ENCODE results near the gene UCP3. TPM values are rescaled to one million over a fixed set of nuclear protein-coding genes. Genes with fewer than 3 reads are reported as not detected.
A peak's percentile ranks its signal among the peaks of the same experiment; 100 is the strongest.

The UCP3 gene
- total RNA-seq, 2 donors from 2014 or later, result 1.9 to 3.5 TPM

GRCh38 chr11:73958521-73959141 is 50.3 kb downstream of the UCP3 start:
- TF ChIP-seq CTCF (conservative IDR thresholded peaks at IDR 0.05), result no peak
- DNase-seq, result peak; percentile 53
- H3K36me3 Mint-ChIP-seq (ENCODE audit: low read depth), result no peaks in the 10 kb centered on the region
- no peaks in the 10 kb centered on the region for H3K36me3 ChIP-seq (ENCODE audit: control insufficient read depth, insufficient read depth, low read length)
- no peak overlapping the region for H3K4me3 ChIP-seq (ENCODE audit: low read length)
- no peaks in the 10 kb centered on the region for H3K9me3 ChIP-seq (ENCODE audit: control insufficient read depth, low read length)
- H3K27me3 ChIP-seq (ENCODE audit: control insufficient read depth, insufficient read depth, low read length, poor library complexity, severe bottlenecking), result no peaks in the 10 kb centered on the region
- WGBS, 2 experiments (ENCODE audit: insufficient coverage in 1 of 2, insufficient read length in 1 of 2), result 89 to 90% methylated on average over 10 to 18 of the region's 18 CpGs
- H3K27ac ChIP-seq (ENCODE audit: low read depth, low read length), result no peak overlapping the region
- H3K4me1 ChIP-seq (ENCODE audit: control insufficient read depth, insufficient read depth, low read length), result no peaks in the 10 kb centered on the region
- no peak overlapping the region for H3K4me3 Mint-ChIP-seq
- no peak overlapping the region for H3K9ac ChIP-seq (ENCODE audit: extremely low read depth, low read length, poor library complexity, severe bottlenecking)
- H3K4me1 Mint-ChIP-seq, result peaks cover 9% of the 10 kb centered on the region
- no peaks in the 10 kb centered on the region for H3K9me3 Mint-ChIP-seq
- H3K27ac Mint-ChIP-seq, result no peak overlapping the region
- H3K27me3 Mint-ChIP-seq (ENCODE audit: insufficient read depth), result peaks cover 6% of the 10 kb centered on the region

DNA sequence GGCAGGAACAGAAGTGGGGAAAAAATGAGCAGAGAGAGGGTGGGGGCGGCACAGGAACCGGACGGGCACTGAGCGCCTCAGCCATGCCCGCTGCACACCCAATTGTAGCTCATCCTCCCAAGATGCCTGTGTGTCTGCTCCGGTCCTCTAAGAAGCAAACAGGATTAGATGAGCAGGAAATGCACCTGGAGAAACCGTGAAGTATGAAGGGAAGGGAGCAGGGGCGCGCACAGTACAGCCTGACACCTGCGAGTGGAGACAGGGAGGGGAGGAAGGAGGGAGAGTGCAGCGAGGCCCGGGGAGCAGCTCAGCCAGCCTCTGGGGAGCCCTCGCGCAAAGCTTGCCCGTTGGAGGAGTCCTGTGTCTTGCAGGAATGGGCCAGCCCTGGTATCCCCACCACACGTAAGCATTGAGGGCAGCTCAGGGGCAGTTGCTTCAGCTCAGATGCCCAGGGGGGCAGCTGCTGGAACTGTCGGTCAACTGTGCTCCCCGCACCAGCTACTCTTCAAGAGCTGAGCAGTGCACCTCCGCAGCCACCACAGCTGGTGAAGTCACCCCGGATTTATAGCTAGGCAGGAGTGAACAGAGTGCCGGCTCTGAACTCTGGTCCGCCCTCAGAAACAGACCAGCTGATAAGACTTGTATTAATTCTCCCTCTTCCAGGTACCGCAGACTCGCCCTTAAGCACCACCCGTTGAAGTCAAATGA is 51.1 kb downstream of the UCP3 start:
- no peaks in the 10 kb centered on the region for H3K36me3 Mint-ChIP-seq (ENCODE audit: low read depth)
- no peaks in the 10 kb centered on the region for H3K9me3 Mint-ChIP-seq
- no peaks in the 10 kb centered on the region for H3K9me3 ChIP-seq (ENCODE audit: control insufficient read depth, low read length)
- no peak for TF ChIP-seq CTCF (conservative IDR thresholded peaks at IDR 0.05)
- WGBS, 2 experiments (ENCODE audit: insufficient coverage in 1 of 2, insufficient read length in 1 of 2), result 92% methylated on average over 14 to 25 of the region's 25 CpGs
- no peak overlapping the region for H3K27ac Mint-ChIP-seq
- H3K4me3 Mint-ChIP-seq, result no peak overlapping the region
- no peak overlapping the region for H3K9ac ChIP-seq (ENCODE audit: extremely low read depth, low read length, poor library complexity, severe bottlenecking)
- H3K4me3 ChIP-seq (ENCODE audit: low read length), result no peak overlapping the region
- peak; percentile 36 for DNase-seq
- no peaks in the 10 kb centered on the region for H3K27me3 ChIP-seq (ENCODE audit: control insufficient read depth, insufficient read depth, low read length, poor library complexity, severe bottlenecking)
- peaks cover 9% of the 10 kb centered on the region for H3K4me1 Mint-ChIP-seq
- peaks cover 6% of the 10 kb centered on the region for H3K27me3 Mint-ChIP-seq (ENCODE audit: insufficient read depth)
- no peaks in the 10 kb centered on the region for H3K36me3 ChIP-seq (ENCODE audit: control insufficient read depth, insufficient read depth, low read length)
- H3K27ac ChIP-seq (ENCODE audit: low read depth, low read length), result no peak overlapping the region
- no peaks in the 10 kb centered on the region for H3K4me1 ChIP-seq (ENCODE audit: control insufficient read depth, insufficient read depth, low read length)

GRCh38 chr11:73956876-73957653 is 51.8 kb downstream of the UCP3 start:
- no peaks in the 10 kb centered on the region for H3K36me3 Mint-ChIP-seq (ENCODE audit: low read depth)
- H3K4me3 ChIP-seq (ENCODE audit: low read length), result no peak overlapping the region
- no peaks in the 10 kb centered on the region for H3K9me3 Mint-ChIP-seq
- H3K27me3 Mint-ChIP-seq (ENCODE audit: insufficient read depth), result peaks cover 2% of the 10 kb centered on the region
- H3K9me3 ChIP-seq (ENCODE audit: control insufficient read depth, low read length), result no peaks in the 10 kb centered on the region
- H3K27ac ChIP-seq (ENCODE audit: low read depth, low read length), result no peak overlapping the region
- H3K27ac Mint-ChIP-seq, result no peak overlapping the region
- H3K4me1 ChIP-seq (ENCODE audit: control insufficient read depth, insufficient read depth, low read length), result no peaks in the 10 kb centered on the region
- no peak for DNase-seq
- no peak overlapping the region for H3K9ac ChIP-seq (ENCODE audit: extremely low read depth, low read length, poor library complexity, severe bottlenecking)
- no peak for TF ChIP-seq CTCF (conservative IDR thresholded peaks at IDR 0.05)
- H3K4me1 Mint-ChIP-seq, result peaks cover 9% of the 10 kb centered on the region
- H3K27me3 ChIP-seq (ENCODE audit: control insufficient read depth, insufficient read depth, low read length, poor library complexity, severe bottlenecking), result no peaks in the 10 kb centered on the region
- no peak overlapping the region for H3K4me3 Mint-ChIP-seq
- whole genome bisulfite sequencing, 2 experiments (ENCODE audit: insufficient coverage in 1 of 2, insufficient read length in 1 of 2), result 84 to 85% methylated on average over 18 to 27 of the region's 29 CpGs
- no peaks in the 10 kb centered on the region for H3K36me3 ChIP-seq (ENCODE audit: control insufficient read depth, insufficient read depth, low read length)
